GM12892 (cell line): ENCODE results near the gene RAET1L.
"Not testable (repeated sequence)": the region's sequence is repeated elsewhere in the genome, so short reads cannot be mapped to it uniquely, and the experiment has no call there.

Experiments
- POLR2A ChIP-seq: IDR thresholded peaks from 2 replicates; pipeline ENCODE4 v1.6.1; 2011; ENCODE audit warnings: low read depth, low read length, control low read depth
- POLR2AphosphoS5 ChIP-seq: IDR thresholded peaks from 2 replicates; pipeline ENCODE4 v1.6.1; 2011; ENCODE audit warnings: low read depth, low read length, control low read depth

DNA sequence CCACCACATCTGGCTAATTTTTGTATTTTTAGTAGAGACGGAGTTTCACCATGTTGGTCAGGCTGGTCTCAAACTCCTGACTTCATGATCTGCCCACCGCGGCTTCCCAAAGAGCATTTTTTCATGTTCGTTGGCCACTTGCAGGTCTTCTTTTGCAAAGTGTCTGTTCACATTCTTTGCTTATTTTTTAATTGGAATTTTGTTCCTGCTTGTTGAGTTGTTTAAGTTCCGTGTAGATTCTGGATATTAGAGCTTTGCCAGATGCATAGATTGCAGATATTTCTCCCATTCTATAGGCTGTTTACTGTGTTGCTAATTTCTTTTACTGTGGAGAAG, 8.2 kb downstream of the RAET1L start:
- not testable (repeated sequence) for TF ChIP-seq POLR2AphosphoS5, POLR2A
